A549 (cell line): ENCODE measurements around the gene ARFGAP2. TPM values are rescaled to one million over a fixed set of nuclear protein-coding genes. Genes with fewer than 3 reads are reported as not detected.

Experiments used
- ATAC-seq, 2 experiments: fragments of 200-7000 bp in 1 of 2; fragments of >200 bp in 1 of 2; cut with Nextera tagmentation in 1 of 2; cut with Tn5 transposase in 1 of 2; 3 replicates each; pipeline versions ENCODE4 v1.8.0 to v1.9.1; 2018 to 2020; ENCODE audit warnings: mild to moderate bottlenecking in 1 of 2, moderate library complexity in 1 of 2
- CTCF ChIA-PET: fragments of 300-600 bp; sonication (Branson Sonifier 250); formaldehyde crosslinking; extraction: SDS; loops from one replicate; lab custom pipeline; 2021; ENCODE audit warnings: antibody characterized with exemption, inconsistent platforms; lab: Yijun Ruan, JAX
- POLR2A ChIA-PET: fragments of 350-600 bp; formaldehyde crosslinking; extraction: SDS; loops from one replicate; lab custom pipeline; 2021; ENCODE audit warnings: antibody characterized with exemption, inconsistent platforms; lab: Yijun Ruan, JAX
- DNase-seq, 2 experiments: peaks; one replicate each; pipeline versions ENCODE4 v3.0.0 to v3.0.0-alpha.2; 2011 to 2016; ENCODE audit warnings: low read depth in 1 of 2, low spot score in 1 of 2
- FAIRE-seq: peaks from 2 replicates; lab custom pipeline; 2011; peaks lifted over from hg19 to GRCh38; lab: Jason Lieb, UNC
- H3K27ac ChIP-seq, 2 experiments: fragments of >200 bp; sonication (Bioruptor Twin); formaldehyde crosslinking; 3 replicates each; pipeline ENCODE4 v1.5.1; 2016 to 2017
- H3K4me1 ChIP-seq: fragments of >200 bp; sonication (Bioruptor Twin); formaldehyde crosslinking; 3 replicates; pipeline ENCODE4 v1.6.1; 2016
- H3K4me2 ChIP-seq: fragments of >200 bp; sonication (Bioruptor Twin); formaldehyde crosslinking; 3 replicates; pipeline ENCODE4 v1.6.1; 2016
- H3K4me3 ChIP-seq: fragments of >200 bp; sonication (Bioruptor Twin); formaldehyde crosslinking; 3 replicates; pipeline ENCODE4 v1.5.1; 2016
- H3K9me3 ChIP-seq: fragments of >200 bp; sonication (Bioruptor Twin); formaldehyde crosslinking; 3 replicates; pipeline ENCODE4 v1.6.1; 2016
- ATOH8 ChIP-seq: fragments of 250-450 bp; sonication (Bioruptor Pico); IDR thresholded peaks from 2 replicates; pipeline ENCODE4 v1.5.0; 2020; ENCODE audit warnings: low read depth, mild to moderate bottlenecking, moderate library complexity
- CEBPB ChIP-seq, 2 experiments: fragments of >200 bp in 1 of 2; sonication (Bioruptor Twin) in 1 of 2; formaldehyde crosslinking in 1 of 2; IDR thresholded peaks; 2 replicates each; pipeline ENCODE4 v1.6.1; 2012 to 2016
- ESRRA ChIP-seq: fragments of 150-350 bp; IDR thresholded peaks from 2 replicates; pipeline ENCODE4 v1.6.1; 2014; ENCODE audit warnings: mild to moderate bottlenecking, low read length, borderline replicate concordance
- GATA3 ChIP-seq: IDR thresholded peaks from 2 replicates; pipeline ENCODE4 v1.6.1; 2012; ENCODE audit warnings: borderline replicate concordance
- HDAC2 ChIP-seq: fragments of 200-600 bp; sonication (generic); IDR thresholded peaks from 2 replicates; pipeline ENCODE4 v1.6.1; 2016
- HEYL ChIP-seq: fragments of 250-450 bp; sonication (Bioruptor Pico); IDR thresholded peaks from 2 replicates; pipeline ENCODE4 v1.8.0; 2021; ENCODE audit warnings: mild to moderate bottlenecking, moderate library complexity
- HMGXB4 ChIP-seq: fragments of 250-450 bp; sonication (Bioruptor Pico); IDR thresholded peaks from 2 replicates; pipeline ENCODE4 v1.5.0; 2021; ENCODE audit warnings: mild to moderate bottlenecking, moderate library complexity, borderline replicate concordance
- HOXA7 ChIP-seq: fragments of 250-450 bp; sonication (Bioruptor Pico); IDR thresholded peaks from 2 replicates; pipeline ENCODE4 v1.5.0; 2020; ENCODE audit warnings: mild to moderate bottlenecking, moderate library complexity
- HOXB13 ChIP-seq: fragments of 250-450 bp; sonication (Bioruptor Pico); IDR thresholded peaks from 2 replicates; pipeline ENCODE4 v1.5.0; 2020; ENCODE audit warnings: low read depth, mild to moderate bottlenecking, moderate library complexity
- HOXB5 ChIP-seq: fragments of 250-450 bp; sonication (Bioruptor Pico); IDR thresholded peaks from 2 replicates; pipeline ENCODE4 v1.5.0; 2020; ENCODE audit warnings: mild to moderate bottlenecking, moderate library complexity
- JUN ChIP-seq, 2 experiments: fragments of >200 bp; sonication (Bioruptor Twin); formaldehyde crosslinking; IDR thresholded peaks; 2 replicates in 1 of 2; 3 replicates in 1 of 2; pipeline ENCODE4 v1.6.1; 2016 to 2017
- KDM5A ChIP-seq: fragments of 200-600 bp; sonication (generic); IDR thresholded peaks from 2 replicates; pipeline ENCODE4 v1.6.1; 2016; ENCODE audit warnings: antibody characterized with exemption, mild to moderate bottlenecking
- MAX ChIP-seq: IDR thresholded peaks from 2 replicates; pipeline ENCODE4 v1.6.1; 2012
- MAZ ChIP-seq: fragments of 150-350 bp; IDR thresholded peaks from 2 replicates; pipeline ENCODE4 v1.6.1; 2014; ENCODE audit warnings: antibody characterized with exemption, low read depth, low read length, borderline replicate concordance
- NPAS2 ChIP-seq: fragments of 250-450 bp; sonication (Bioruptor Pico); IDR thresholded peaks from 2 replicates; pipeline ENCODE4 v1.8.0; 2022; ENCODE audit warnings: mild to moderate bottlenecking, moderate library complexity, borderline replicate concordance
- NR3C1 ChIP-seq: fragments of >200 bp; sonication (Bioruptor Twin); formaldehyde crosslinking; IDR thresholded peaks from 3 replicates; pipeline ENCODE4 v1.6.1; 2017
- PHF8 ChIP-seq: fragments of 200-600 bp; sonication (generic); IDR thresholded peaks from 2 replicates; pipeline ENCODE4 v1.6.1; 2016; ENCODE audit warnings: low read depth, mild to moderate bottlenecking, antibody characterized with exemption, moderate library complexity, borderline replicate concordance
- POLR2A ChIP-seq: IDR thresholded peaks from 2 replicates; pipeline ENCODE4 v1.6.1; 2012; ENCODE audit warnings: mild to moderate bottlenecking, low read length
- RNF2 ChIP-seq: fragments of 200-600 bp; sonication (generic); IDR thresholded peaks from 2 replicates; pipeline ENCODE4 v1.6.1; 2016; ENCODE audit warnings: low read depth, mild to moderate bottlenecking, antibody characterized with exemption, moderate library complexity, borderline replicate concordance
- TP53 ChIP-seq: fragments of 250-450 bp; sonication (Bioruptor Pico); IDR thresholded peaks from 2 replicates; pipeline ENCODE4 v1.5.0; 2021; ENCODE audit warnings: mild to moderate bottlenecking, moderate library complexity
- ZC3H11A ChIP-seq: fragments of 450-650 bp; IDR thresholded peaks from 2 replicates; pipeline ENCODE4 v1.6.1; 2014; ENCODE audit warnings: antibody characterized with exemption, mild to moderate bottlenecking
- ZFP36 ChIP-seq: fragments of 450-650 bp; IDR thresholded peaks from 2 replicates; pipeline ENCODE4 v1.6.1; 2014; ENCODE audit warnings: borderline replicate concordance; ENCODE audit not compliant: partially characterized antibody
- ZNF302 ChIP-seq: fragments of 250-450 bp; sonication (Bioruptor Pico); IDR thresholded peaks from 2 replicates; pipeline ENCODE4 v1.9.0; 2021; ENCODE audit warnings: inconsistent platforms, mild to moderate bottlenecking, moderate library complexity
- WGBS: methylation state at CpG from one replicate; pipeline ENCODE4 v1.1.6; 2017; ENCODE audit errors: missing lambda C conversion rate; 5-methylcytosine and 5-hydroxymethylcytosine counted together
- polyA plus RNA-seq, 4 experiments: library from polyadenylated mRNA; depleted of rRNA in 3 of 4; stranded (reverse); fragments of >200 nt; fragmentation: RNase III in 1 of 4; extraction: RNeasy Plus Mini Kit Qiagen cat#74134 plus additional on column Dnase treatment in 1 of 4; gene quantifications; 2 replicates in 3 of 4; 3 replicates in 1 of 4; pipeline ENCODE4 v1.2.3, GENCODE V29; 2011 to 2017
- TF ChIP-seq, protein P1 (sequence below): fragments of 200-600 bp; sonication (generic); IDR thresholded peaks from 2 replicates; pipeline ENCODE4 v1.6.1; 2016; ENCODE audit warnings: antibody characterized with exemption, mild to moderate bottlenecking, moderate library complexity
- TF ChIP-seq, protein P2 (sequence below): fragments of >200 bp; sonication (Bioruptor Twin); formaldehyde crosslinking; IDR thresholded peaks from 3 replicates; pipeline ENCODE4 v1.6.1; 2016

The ARFGAP2 gene
- polyA plus RNA-seq, 2 of the 4 experiments (the other 2 are of a cell fraction) = 29.5 to 34.0 TPM

- no peak for DNase-seq
- no peak for FAIRE-seq
- no peaks in the 10 kb centered on the region for H3K4me1 ChIP-seq
- H3K4me3 ChIP-seq = no peak overlapping the region
- ATAC-seq = no peak
- ChIA-PET POLR2A (interaction anchor here (0.6 to 1.4 kb wide), 5 partner anchors 14 to 256 kb away, joined by 3 to 4 read pairs (median 3); no protein-coding TSS in a partner anchor), CTCF (interaction anchor here (0.9 to 8.8 kb wide), 18 partner anchors 9 to 281 kb away, joined by 3 to 82 read pairs (median 4); partner anchors contain the start of genes DDB2 and LRP4)
- H3K27ac ChIP-seq = no peak overlapping the region
- TF ChIP-seq ZC3H11A (no peak), HOXB5 (CRISPR knock-in tag) (no peak), MAZ (no peak), ZFP36 (no peak), KDM5A (no peak), TP53 (CRISPR knock-in tag) (no peak), NPAS2 (CRISPR knock-in tag) (no peak), ZNF302 (CRISPR knock-in tag) (no peak), GATA3 (no peak), PHF8 (no peak), ESRRA (no peak), ATOH8 (CRISPR knock-in tag) (no peak), MAX (no peak), HEYL (no peak), HOXB13 (CRISPR knock-in tag) (no peak)
- TF ChIP-seq, protein P1, sequence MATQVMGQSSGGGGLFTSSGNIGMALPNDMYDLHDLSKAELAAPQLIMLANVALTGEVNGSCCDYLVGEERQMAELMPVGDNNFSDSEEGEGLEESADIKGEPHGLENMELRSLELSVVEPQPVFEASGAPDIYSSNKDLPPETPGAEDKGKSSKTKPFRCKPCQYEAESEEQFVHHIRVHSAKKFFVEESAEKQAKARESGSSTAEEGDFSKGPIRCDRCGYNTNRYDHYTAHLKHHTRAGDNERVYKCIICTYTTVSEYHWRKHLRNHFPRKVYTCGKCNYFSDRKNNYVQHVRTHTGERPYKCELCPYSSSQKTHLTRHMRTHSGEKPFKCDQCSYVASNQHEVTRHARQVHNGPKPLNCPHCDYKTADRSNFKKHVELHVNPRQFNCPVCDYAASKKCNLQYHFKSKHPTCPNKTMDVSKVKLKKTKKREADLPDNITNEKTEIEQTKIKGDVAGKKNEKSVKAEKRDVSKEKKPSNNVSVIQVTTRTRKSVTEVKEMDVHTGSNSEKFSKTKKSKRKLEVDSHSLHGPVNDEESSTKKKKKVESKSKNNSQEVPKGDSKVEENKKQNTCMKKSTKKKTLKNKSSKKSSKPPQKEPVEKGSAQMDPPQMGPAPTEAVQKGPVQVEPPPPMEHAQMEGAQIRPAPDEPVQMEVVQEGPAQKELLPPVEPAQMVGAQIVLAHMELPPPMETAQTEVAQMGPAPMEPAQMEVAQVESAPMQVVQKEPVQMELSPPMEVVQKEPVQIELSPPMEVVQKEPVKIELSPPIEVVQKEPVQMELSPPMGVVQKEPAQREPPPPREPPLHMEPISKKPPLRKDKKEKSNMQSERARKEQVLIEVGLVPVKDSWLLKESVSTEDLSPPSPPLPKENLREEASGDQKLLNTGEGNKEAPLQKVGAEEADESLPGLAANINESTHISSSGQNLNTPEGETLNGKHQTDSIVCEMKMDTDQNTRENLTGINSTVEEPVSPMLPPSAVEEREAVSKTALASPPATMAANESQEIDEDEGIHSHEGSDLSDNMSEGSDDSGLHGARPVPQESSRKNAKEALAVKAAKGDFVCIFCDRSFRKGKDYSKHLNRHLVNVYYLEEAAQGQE = no peak
- TF ChIP-seq, protein P2, sequence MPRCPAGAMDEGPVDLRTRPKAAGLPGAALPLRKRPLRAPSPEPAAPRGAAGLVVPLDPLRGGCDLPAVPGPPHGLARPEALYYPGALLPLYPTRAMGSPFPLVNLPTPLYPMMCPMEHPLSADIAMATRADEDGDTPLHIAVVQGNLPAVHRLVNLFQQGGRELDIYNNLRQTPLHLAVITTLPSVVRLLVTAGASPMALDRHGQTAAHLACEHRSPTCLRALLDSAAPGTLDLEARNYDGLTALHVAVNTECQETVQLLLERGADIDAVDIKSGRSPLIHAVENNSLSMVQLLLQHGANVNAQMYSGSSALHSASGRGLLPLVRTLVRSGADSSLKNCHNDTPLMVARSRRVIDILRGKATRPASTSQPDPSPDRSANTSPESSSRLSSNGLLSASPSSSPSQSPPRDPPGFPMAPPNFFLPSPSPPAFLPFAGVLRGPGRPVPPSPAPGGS = no peak
- H3K9me3 ChIP-seq = no peaks in the 10 kb centered on the region
- H3K4me2 ChIP-seq = no peak overlapping the region
- WGBS = 83% methylated on average over 3 of the region's 3 CpGs
Observed at GRCh38 chr11:47163193-47163592, 13.5 kb downstream of the ARFGAP2 start.

GRCh38 chr11:47162426-47162825 lies 14.3 kb downstream of the ARFGAP2 start:
- no peaks in the 10 kb centered on the region for H3K4me1 ChIP-seq
- no peak overlapping the region for H3K4me2 ChIP-seq
- FAIRE-seq = no peak
- no peak overlapping the region for H3K4me3 ChIP-seq
- H3K9me3 ChIP-seq = no peaks in the 10 kb centered on the region
- no peak for DNase-seq
- H3K27ac ChIP-seq = no peak overlapping the region
- CTCF ChIA-PET = interaction anchor here (0.7 to 8.8 kb wide), 24 partner anchors 10 to 280 kb away, joined by 3 to 82 read pairs (median 4); partner anchors contain the start of gene LRP4
- ATAC-seq = no peak
- POLR2A ChIA-PET = no interaction called here
- WGBS = 76% methylated on average over 5 of the region's 5 CpGs
- TF ChIP-seq HDAC2 (no peak), NPAS2 (CRISPR knock-in tag) (no peak), CEBPB (IDR thresholded peaks at IDR 0.05) (no peak), MAX (no peak), JUN (IDR thresholded peaks at IDR 0.05) (no peak), NR3C1 (no peak), TP53 (CRISPR knock-in tag) (no peak), HMGXB4 (CRISPR knock-in tag) (no peak), RNF2 (no peak), MAZ (no peak), ZNF302 (CRISPR knock-in tag) (no peak), POLR2A (no peak), HOXA7 (no peak)
- TF ChIP-seq, protein P1 = no peak
